ENCODE data around the gene ACLY.

GRCh38 chr17:41942626-41943373, 24.0 kb upstream of the ACLY start:
- TF ChIP-seq CTCF (IDR thresholded peaks at IDR 0.05): no peak
- TF ChIP-seq USF2 (CRISPR knock-in tag; IDR thresholded peaks at IDR 0.05): no peak
- TF ChIP-seq IRF1 (CRISPR knock-in tag; IDR thresholded peaks at IDR 0.05): no peak
- TF ChIP-seq TCF7 (CRISPR knock-in tag; IDR thresholded peaks at IDR 0.05; ENCODE audit: low read depth): no peak
- TF ChIP-seq ZBTB43 (CRISPR knock-in tag; IDR thresholded peaks at IDR 0.05): no peak
- no peak for TF ChIP-seq MAX (CRISPR knock-in tag; IDR thresholded peaks at IDR 0.05)
- no peak for TF ChIP-seq ATF1 (CRISPR knock-in tag; IDR thresholded peaks at IDR 0.05)
- TF ChIP-seq ELF4 (CRISPR knock-in tag; IDR thresholded peaks at IDR 0.05; ENCODE audit: low read depth): no peak
- no peak for TF ChIP-seq SP1 (CRISPR knock-in tag; conservative IDR thresholded peaks at IDR 0.05)
- no peak for TF ChIP-seq HMGXB4 (CRISPR knock-in tag; IDR thresholded peaks at IDR 0.05)
